Activated B cell treated with CpG ODN at 0.5 μM for 24 hours (primary cell): ENCODE data around the gene RMRP. TPM values are rescaled to one million over a fixed set of nuclear protein-coding genes. Genes with fewer than 3 reads are reported as not detected.

ENCODE experiments used
- ATAC-seq: fragments of 200-7000 bp; cut with Tn5 transposase; one replicate; pipeline ENCODE4 v1.10.0; 2021; ENCODE audit warnings: low read depth, mild to moderate bottlenecking, moderate library complexity
- CTCF ChIA-PET: fragments of 350-600 bp; sonication (Branson Sonifier 250); formaldehyde crosslinking; loops from one replicate; lab custom pipeline; 2021; ENCODE audit warnings: antibody characterized with exemption; lab: Charles Lee
- POLR2A ChIA-PET: fragments of 350-600 bp; sonication (Branson Sonifier 250); formaldehyde crosslinking; loops from one replicate; lab custom pipeline; 2021; ENCODE audit warnings: antibody characterized with exemption; lab: Charles Lee
- DNase-seq: peaks from one replicate; pipeline ENCODE4 v3.0.0; 2022
- H3K27ac Mint-ChIP-seq: one replicate; pipeline ENCODE4 v1.8.0; 2020; ENCODE audit warnings: mixed read lengths
- H3K27me3 Mint-ChIP-seq: one replicate; pipeline ENCODE4 v1.8.0; 2021; ENCODE audit warnings: mixed read lengths
- H3K36me3 Mint-ChIP-seq: one replicate; pipeline ENCODE4 v1.8.0; 2021; ENCODE audit warnings: low read depth, mixed read lengths
- H3K4me1 Mint-ChIP-seq: one replicate; pipeline ENCODE4 v1.8.0; 2021; ENCODE audit warnings: mixed read lengths
- H3K4me3 Mint-ChIP-seq: one replicate; pipeline ENCODE4 v1.8.0; 2020; ENCODE audit warnings: mild to moderate bottlenecking, mixed read lengths
- H3K9me3 Mint-ChIP-seq: one replicate; pipeline ENCODE4 v1.8.0; 2020; ENCODE audit warnings: mixed read lengths
- intact Hi-C: fragments of 100-400 bp; cut with micrococcal nuclease; formaldehyde crosslinking; loops from one replicate; pipeline ENCODE4 v1.15.1; 2024
- total RNA-seq: library from RNA; stranded (reverse); gene quantifications from 2 replicates; pipeline ENCODE4 v1.2.3, GENCODE V29; 2022
- TF ChIP-seq, protein P1 (sequence below): fragments of 200-600 bp; IDR thresholded peaks from one replicate; pipeline ENCODE4 v1.8.0; 2022; ENCODE audit warnings: antibody characterized with exemption, mild to moderate bottlenecking

RMRP gene
- total RNA-seq, 1 donor from 2014 or later, result 9,516 TPM

DNA sequence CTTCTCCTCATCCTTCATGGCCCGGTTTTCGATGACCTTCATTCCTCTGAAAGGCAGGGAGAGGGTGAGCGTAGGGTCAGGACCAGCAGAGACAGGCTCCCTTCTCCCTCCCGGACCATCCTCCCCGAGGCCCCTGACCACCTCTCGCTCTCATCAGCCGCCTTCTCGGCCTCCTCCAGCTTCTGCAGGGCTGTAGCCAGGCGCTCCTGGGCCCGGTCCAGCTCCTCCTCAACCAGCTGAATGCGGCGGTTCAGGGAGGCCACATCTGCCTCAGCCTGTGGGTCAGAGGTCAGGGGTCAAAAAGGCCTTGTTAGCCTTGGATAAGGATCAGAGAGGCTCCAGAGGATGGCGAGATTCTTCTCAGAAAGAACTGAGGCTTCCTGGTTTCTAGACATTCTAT lies 27.7 kb upstream of the RMRP start:
- no peak for ATAC-seq
- TF ChIP-seq, protein P1, sequence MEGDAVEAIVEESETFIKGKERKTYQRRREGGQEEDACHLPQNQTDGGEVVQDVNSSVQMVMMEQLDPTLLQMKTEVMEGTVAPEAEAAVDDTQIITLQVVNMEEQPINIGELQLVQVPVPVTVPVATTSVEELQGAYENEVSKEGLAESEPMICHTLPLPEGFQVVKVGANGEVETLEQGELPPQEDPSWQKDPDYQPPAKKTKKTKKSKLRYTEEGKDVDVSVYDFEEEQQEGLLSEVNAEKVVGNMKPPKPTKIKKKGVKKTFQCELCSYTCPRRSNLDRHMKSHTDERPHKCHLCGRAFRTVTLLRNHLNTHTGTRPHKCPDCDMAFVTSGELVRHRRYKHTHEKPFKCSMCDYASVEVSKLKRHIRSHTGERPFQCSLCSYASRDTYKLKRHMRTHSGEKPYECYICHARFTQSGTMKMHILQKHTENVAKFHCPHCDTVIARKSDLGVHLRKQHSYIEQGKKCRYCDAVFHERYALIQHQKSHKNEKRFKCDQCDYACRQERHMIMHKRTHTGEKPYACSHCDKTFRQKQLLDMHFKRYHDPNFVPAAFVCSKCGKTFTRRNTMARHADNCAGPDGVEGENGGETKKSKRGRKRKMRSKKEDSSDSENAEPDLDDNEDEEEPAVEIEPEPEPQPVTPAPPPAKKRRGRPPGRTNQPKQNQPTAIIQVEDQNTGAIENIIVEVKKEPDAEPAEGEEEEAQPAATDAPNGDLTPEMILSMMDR, result no peak
- ChIA-PET CTCF (interaction anchor here (3.6 kb wide), 1 partner anchor 10 kb away, joined by 23 read pairs; no protein-coding TSS in a partner anchor), POLR2A (interaction anchor here (1.1 kb wide), 1 partner anchor 41 kb away, joined by 4 read pairs; no protein-coding TSS in a partner anchor)
- Mint-ChIP-seq H3K4me3 (no peak overlapping the region), H3K27ac (no peak overlapping the region), H3K4me1 (peaks cover 14% of the 10 kb centered on the region), H3K9me3 (no peaks in the 10 kb centered on the region), H3K27me3 (no peaks in the 10 kb centered on the region), H3K36me3 (no peaks in the 10 kb centered on the region)
- intact Hi-C loops, result no loop called here
- DNase-seq, result no peak

DNA sequence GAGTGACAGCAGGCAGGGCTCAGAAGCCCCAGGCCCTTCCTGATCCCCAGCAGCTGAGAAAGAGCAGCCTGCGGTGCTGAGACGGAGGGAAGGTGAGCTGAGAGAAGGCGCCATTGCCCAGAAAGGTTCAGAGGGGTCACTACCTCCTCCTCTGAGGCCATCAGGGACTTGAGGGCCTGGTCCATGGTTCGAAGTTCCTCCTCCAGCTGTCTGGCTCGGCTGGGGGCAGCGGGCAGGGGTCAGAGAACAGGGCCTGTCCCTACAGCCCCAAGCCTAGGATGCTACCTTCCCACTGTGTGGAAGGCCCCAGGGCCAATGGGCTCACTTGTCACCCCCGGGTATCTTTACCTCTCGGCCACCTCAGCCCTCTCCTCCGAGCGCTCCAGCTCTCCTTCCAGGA lies 27.1 kb upstream of the RMRP start:
- no peaks in the 10 kb centered on the region for H3K36me3 Mint-ChIP-seq
- POLR2A ChIA-PET, result no interaction called here
- no peaks in the 10 kb centered on the region for H3K9me3 Mint-ChIP-seq
- ATAC-seq, result no peak
- CTCF ChIA-PET, result interaction anchor here (5.9 kb wide), 1 partner anchor 11 kb away, joined by 30 read pairs; no protein-coding TSS in a partner anchor
- no peak for DNase-seq
- H3K4me3 Mint-ChIP-seq, result no peak overlapping the region
- H3K27ac Mint-ChIP-seq, result no peak overlapping the region
- intact Hi-C loops, result loop anchor here (5.0 kb wide), 1 partner anchor 32 kb away; no protein-coding TSS in a partner anchor
- no peaks in the 10 kb centered on the region for H3K27me3 Mint-ChIP-seq
- TF ChIP-seq, protein P1, result no peak
- peaks cover 20% of the 10 kb centered on the region for H3K4me1 Mint-ChIP-seq

DNA sequence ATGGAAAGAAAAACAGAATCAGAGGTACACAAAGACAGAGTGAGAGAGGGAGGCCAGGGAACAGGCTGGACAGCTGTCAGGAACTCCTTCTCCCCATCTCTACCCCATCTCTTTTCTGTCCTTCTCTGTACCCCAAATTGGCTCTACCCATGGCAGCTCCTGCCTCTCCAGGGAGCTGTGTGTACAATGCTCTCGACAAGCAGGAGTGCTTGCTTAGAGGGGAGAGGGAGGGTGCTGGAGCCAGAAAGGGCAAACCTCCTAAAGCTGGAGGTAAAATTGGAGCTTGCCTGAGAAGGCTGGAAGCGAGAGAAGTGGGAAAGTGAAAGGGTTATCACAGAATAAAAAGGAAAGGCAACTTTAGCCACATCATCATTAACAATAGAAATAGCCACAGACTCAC lies 25.5 kb upstream of the RMRP start:
- ATAC-seq (no peak), DNase-seq (no peak)
- no peaks in the 10 kb centered on the region for H3K9me3 Mint-ChIP-seq
- no peak overlapping the region for H3K27ac Mint-ChIP-seq
- peaks cover 21% of the 10 kb centered on the region for H3K4me1 Mint-ChIP-seq
- H3K36me3 Mint-ChIP-seq, result no peaks in the 10 kb centered on the region
- POLR2A ChIA-PET, result interaction anchor here (0.7 kb wide), 1 partner anchor 27 kb away, joined by 3 read pairs; no protein-coding TSS in a partner anchor
- TF ChIP-seq, protein P1, result no peak
- intact Hi-C loops, result loop anchor here (5.0 kb wide), 1 partner anchor 34 kb away; no protein-coding TSS in a partner anchor
- CTCF ChIA-PET, result interaction anchor here (1.0 to 5.9 kb wide), 2 partner anchors 13 to 80 kb away, joined by 3 to 30 read pairs; no protein-coding TSS in a partner anchor
- H3K4me3 Mint-ChIP-seq, result no peak overlapping the region
- H3K27me3 Mint-ChIP-seq, result no peaks in the 10 kb centered on the region

DNA sequence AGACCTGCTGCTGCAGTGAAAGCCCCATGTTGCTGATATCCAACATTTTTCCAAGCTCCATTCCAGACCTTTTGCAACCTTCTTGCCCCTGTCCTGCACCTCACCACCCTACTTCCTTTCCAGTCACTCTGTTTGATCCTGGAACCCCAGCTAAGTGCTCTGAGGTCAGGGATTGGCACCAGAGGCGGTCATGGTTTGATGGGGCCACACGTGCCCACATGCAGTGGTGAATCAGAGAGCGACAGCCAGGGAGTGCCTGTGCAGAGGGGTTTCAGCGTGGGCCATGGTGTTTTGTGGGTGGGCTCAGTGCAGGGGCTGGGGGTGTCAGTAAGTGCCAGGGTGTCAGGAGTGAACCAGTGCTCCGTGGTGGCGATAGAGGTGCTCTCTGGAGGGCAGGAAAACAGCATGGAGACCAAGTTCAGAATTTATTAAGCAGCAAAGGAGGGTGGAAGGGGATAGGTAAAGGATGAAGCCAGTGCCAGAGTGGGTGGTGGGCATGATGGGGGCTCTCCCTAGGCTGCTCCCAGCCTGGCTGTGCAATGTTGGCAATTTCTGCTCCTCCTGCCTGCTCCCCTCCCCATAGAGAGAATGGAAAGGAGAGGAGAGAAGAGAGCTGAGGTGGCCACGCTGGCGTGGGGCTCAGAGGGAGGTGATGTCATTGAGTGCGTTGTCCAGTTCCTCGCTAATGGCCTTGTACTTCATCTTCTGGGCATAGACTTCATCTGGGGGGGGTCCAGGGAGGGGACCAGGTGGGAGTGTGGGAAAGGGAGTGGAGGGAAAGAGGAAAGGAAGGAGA lies 24.9 kb upstream of the RMRP start:
- no peak overlapping the region for H3K4me3 Mint-ChIP-seq
- intact Hi-C loops, result loop anchor here (5.0 kb wide), 1 partner anchor 35 kb away; no protein-coding TSS in a partner anchor
- no peaks in the 10 kb centered on the region for H3K27me3 Mint-ChIP-seq
- H3K9me3 Mint-ChIP-seq, result no peaks in the 10 kb centered on the region
- ChIA-PET POLR2A (interaction anchor here (0.7 kb wide), 1 partner anchor 28 kb away, joined by 3 read pairs; no protein-coding TSS in a partner anchor), CTCF (interaction anchor here (1.0 to 5.9 kb wide), 2 partner anchors 13 to 79 kb away, joined by 3 to 30 read pairs; no protein-coding TSS in a partner anchor)
- no peak overlapping the region for H3K27ac Mint-ChIP-seq
- DNase-seq, result no peak
- H3K4me1 Mint-ChIP-seq, result peaks cover 21% of the 10 kb centered on the region
- no peaks in the 10 kb centered on the region for H3K36me3 Mint-ChIP-seq
- ATAC-seq, result no peak
- TF ChIP-seq, protein P1, result no peak

DNA sequence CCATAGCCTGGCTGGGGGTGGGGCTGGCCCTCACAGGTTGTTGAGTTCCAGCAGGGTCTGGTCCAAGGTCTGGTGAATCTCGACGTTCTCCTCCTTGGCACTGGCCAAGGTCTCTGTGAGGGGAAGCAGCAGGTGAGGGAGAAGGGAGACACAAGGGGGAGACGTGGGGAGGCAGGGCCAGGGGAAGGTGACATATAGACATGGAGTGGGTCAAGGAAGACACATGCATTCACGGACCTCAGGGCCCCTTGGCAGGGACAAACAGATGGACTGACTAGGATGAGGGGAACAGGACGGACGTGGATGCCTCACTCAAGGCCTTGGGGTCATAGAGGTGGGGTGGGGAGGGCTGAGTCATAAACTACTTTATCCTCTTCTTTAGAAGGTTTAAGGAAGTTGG lies 24.2 kb upstream of the RMRP start:
- ATAC-seq (no peak), DNase-seq (no peak)
- Mint-ChIP-seq H3K9me3 (no peaks in the 10 kb centered on the region), H3K4me1 (peaks cover 21% of the 10 kb centered on the region), H3K36me3 (no peaks in the 10 kb centered on the region), H3K4me3 (no peak overlapping the region), H3K27ac (no peak overlapping the region), H3K27me3 (peaks cover 2% of the 10 kb centered on the region)
- POLR2A ChIA-PET, result no interaction called here
- intact Hi-C loops, result loop anchor here (5.0 kb wide), 1 partner anchor 35 kb away; no protein-coding TSS in a partner anchor
- CTCF ChIA-PET, result interaction anchor here (5.9 kb wide), 1 partner anchor 14 kb away, joined by 30 read pairs; no protein-coding TSS in a partner anchor
- TF ChIP-seq, protein P1, result no peak
